Measurements from ENCODE around the gene SPATS2.

DNA sequence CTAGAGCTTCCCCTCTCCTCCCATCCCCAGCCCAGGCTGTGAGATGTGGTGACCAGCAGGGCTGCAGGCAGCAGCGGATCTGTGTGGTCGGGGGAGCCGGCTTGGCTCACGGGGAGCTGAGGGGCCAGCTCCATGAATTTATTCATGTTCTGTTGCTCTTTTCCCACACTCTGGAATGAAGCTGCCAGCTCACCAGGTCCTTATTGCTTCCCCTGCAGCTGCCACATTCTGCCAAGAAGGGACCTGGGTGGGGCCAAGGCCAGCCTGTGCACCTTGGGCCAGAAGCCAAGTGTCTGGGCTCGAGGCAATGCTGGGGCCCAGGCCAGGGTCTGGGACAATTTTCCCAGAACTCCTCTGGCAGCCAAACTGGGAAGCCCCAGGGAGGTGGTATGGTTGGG lies 27.8 kb upstream of the SPATS2 start:
- TF ChIP-seq POLR2A (IDR thresholded peaks at IDR 0.05): no peak
- TF ChIP-seq, protein P1, sequence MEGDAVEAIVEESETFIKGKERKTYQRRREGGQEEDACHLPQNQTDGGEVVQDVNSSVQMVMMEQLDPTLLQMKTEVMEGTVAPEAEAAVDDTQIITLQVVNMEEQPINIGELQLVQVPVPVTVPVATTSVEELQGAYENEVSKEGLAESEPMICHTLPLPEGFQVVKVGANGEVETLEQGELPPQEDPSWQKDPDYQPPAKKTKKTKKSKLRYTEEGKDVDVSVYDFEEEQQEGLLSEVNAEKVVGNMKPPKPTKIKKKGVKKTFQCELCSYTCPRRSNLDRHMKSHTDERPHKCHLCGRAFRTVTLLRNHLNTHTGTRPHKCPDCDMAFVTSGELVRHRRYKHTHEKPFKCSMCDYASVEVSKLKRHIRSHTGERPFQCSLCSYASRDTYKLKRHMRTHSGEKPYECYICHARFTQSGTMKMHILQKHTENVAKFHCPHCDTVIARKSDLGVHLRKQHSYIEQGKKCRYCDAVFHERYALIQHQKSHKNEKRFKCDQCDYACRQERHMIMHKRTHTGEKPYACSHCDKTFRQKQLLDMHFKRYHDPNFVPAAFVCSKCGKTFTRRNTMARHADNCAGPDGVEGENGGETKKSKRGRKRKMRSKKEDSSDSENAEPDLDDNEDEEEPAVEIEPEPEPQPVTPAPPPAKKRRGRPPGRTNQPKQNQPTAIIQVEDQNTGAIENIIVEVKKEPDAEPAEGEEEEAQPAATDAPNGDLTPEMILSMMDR (IDR thresholded peaks at IDR 0.05): no peak

Data from heart left ventricle (tissue), 13 donors.